HG02759 (cell line): ENCODE results near the gene SELENOT.

ENCODE experiments used
- ATAC-seq: cut with Tn5 transposase; IDR thresholded peaks from one replicate; pipeline ENCODE4 v1.9.1; 2021; ENCODE audit warnings: mild to moderate bottlenecking, moderate library complexity; ENCODE audit not compliant: unreplicated experiment

Gene SELENOT

GRCh38 chr3:150662410-150663200, 59.5 kb downstream of the SELENOT start:
- no peak for ATAC-seq

- ATAC-seq = no peak
Measured at GRCh38 chr3:150663461-150663860, 60.3 kb downstream of the SELENOT start.

GRCh38 chr3:150666167-150666566, 63.0 kb downstream of the SELENOT start:
- ATAC-seq = no peak

- no peak for ATAC-seq
Measured at GRCh38 chr3:150673966-150674365, 70.8 kb downstream of the SELENOT start.

GRCh38 chr3:150675587-150675986, 72.5 kb downstream of the SELENOT start:
- no peak for ATAC-seq
